ENCODE data around the gene KLHL28. TPM values are rescaled to one million over a fixed set of nuclear protein-coding genes. Genes with fewer than 3 reads are reported as not detected.

KLHL28 gene
- total RNA-seq, 2 experiments from 2014 or later: 11.0 to 11.8 TPM

GRCh38 chr14:44971459-44971858 lies 9.7 kb upstream of the KLHL28 start:
- Mint-ChIP-seq H3K36me3 (peaks cover 48% of the 10 kb centered on the region), H3K27ac (no peak overlapping the region), H3K4me1 (ENCODE audit: low read depth) (peaks cover 57% of the 10 kb centered on the region), H3K27me3 (no peaks in the 10 kb centered on the region), H3K4me3 (no peak overlapping the region), H3K9me3 (peaks cover 41% of the 10 kb centered on the region)
- ChIA-PET CTCF (no interaction called here), POLR2A (no interaction called here)
- no peak for DNase-seq
- intact Hi-C loops (cut with micrococcal nuclease): no loop called here

GRCh38 chr14:44970907-44971306 lies 9.2 kb upstream of the KLHL28 start:
- peaks cover 41% of the 10 kb centered on the region for H3K9me3 Mint-ChIP-seq
- ChIA-PET POLR2A (no interaction called here), CTCF (no interaction called here)
- H3K27me3 Mint-ChIP-seq: no peaks in the 10 kb centered on the region
- no peak overlapping the region for H3K27ac Mint-ChIP-seq
- peaks cover 48% of the 10 kb centered on the region for H3K36me3 Mint-ChIP-seq
- no peak overlapping the region for H3K4me3 Mint-ChIP-seq
- peaks cover 57% of the 10 kb centered on the region for H3K4me1 Mint-ChIP-seq (ENCODE audit: low read depth)
- DNase-seq: no peak
- intact Hi-C loops (cut with micrococcal nuclease): no loop called here

GRCh38 chr14:44968714-44969113 lies 7.0 kb upstream of the KLHL28 start:
- Mint-ChIP-seq H3K4me3 (no peak overlapping the region), H3K36me3 (peaks cover 62% of the 10 kb centered on the region), H3K27ac (no peak overlapping the region), H3K4me1 (ENCODE audit: low read depth) (peaks cover 70% of the 10 kb centered on the region), H3K9me3 (peaks cover 56% of the 10 kb centered on the region), H3K27me3 (no peaks in the 10 kb centered on the region)
- intact Hi-C loops (cut with micrococcal nuclease): no loop called here
- DNase-seq: no peak
- ChIA-PET CTCF (no interaction called here), POLR2A (no interaction called here)

GRCh38 chr14:44966601-44967336 lies 5.0 kb upstream of the KLHL28 start:
- no peak overlapping the region for H3K27ac Mint-ChIP-seq
- H3K9me3 Mint-ChIP-seq: peaks cover 56% of the 10 kb centered on the region
- peaks cover 69% of the 10 kb centered on the region for H3K4me1 Mint-ChIP-seq (ENCODE audit: low read depth)
- peak overlapping the region; percentile 45 for H3K4me3 Mint-ChIP-seq
- no peaks in the 10 kb centered on the region for H3K27me3 Mint-ChIP-seq
- H3K36me3 Mint-ChIP-seq: peaks cover 65% of the 10 kb centered on the region
- no peak for DNase-seq
- ChIA-PET POLR2A (no interaction called here), CTCF (no interaction called here)
- intact Hi-C loops (cut with micrococcal nuclease): no loop called here

GRCh38 chr14:44963775-44964380 lies 2.1 kb upstream of the KLHL28 start:
- ChIA-PET POLR2A (interaction anchor here (2.8 kb wide), 1 partner anchor 171 kb away, joined by 26 read pairs; the partner anchor contains the start of genes FANCM and FKBP3), CTCF (no interaction called here)
- Mint-ChIP-seq H3K9me3 (peaks cover 34% of the 10 kb centered on the region), H3K4me1 (ENCODE audit: low read depth) (peaks cover 59% of the 10 kb centered on the region), H3K27me3 (no peaks in the 10 kb centered on the region), H3K36me3 (peaks cover 41% of the 10 kb centered on the region), H3K27ac (no peak overlapping the region), H3K4me3 (no peak overlapping the region)
- intact Hi-C loops (cut with micrococcal nuclease): no loop called here
- DNase-seq: no peak

GRCh38 chr14:44963044-44963528 lies 1.3 kb upstream of the KLHL28 start:
- CTCF ChIA-PET: interaction anchor here (1.2 to 1.8 kb wide), 2 partner anchors 72 to 305 kb away, joined by 3 to 8 read pairs; no protein-coding TSS in a partner anchor

GRCh38 chr14:44962334-44963043 lies 742 bp upstream of the KLHL28 start:
- peaks cover 23% of the 10 kb centered on the region for H3K9me3 Mint-ChIP-seq
- H3K36me3 Mint-ChIP-seq: peaks cover 31% of the 10 kb centered on the region
- ChIA-PET CTCF (interaction anchor here (0.6 to 1.8 kb wide), 5 partner anchors 49 to 306 kb away, joined by 3 to 8 read pairs (median 4); partner anchors contain the start of gene FKBP3), POLR2A (interaction anchor here (0.8 to 3.0 kb wide), 9 partner anchors 16 to 316 kb away, joined by 3 to 26 read pairs (median 8); partner anchors contain the start of genes FANCM, FKBP3, MIS18BP1 and PRPF39)
- no peaks in the 10 kb centered on the region for H3K27me3 Mint-ChIP-seq
- intact Hi-C loops (cut with micrococcal nuclease): loop anchor here (1.0 kb wide), 3 partner anchors 65 to 291 kb away; partner anchors contain the start of genes FKBP3 and MIS18BP1
- H3K4me3 Mint-ChIP-seq: no peak overlapping the region
- no peak overlapping the region for H3K27ac Mint-ChIP-seq
- peaks cover 57% of the 10 kb centered on the region for H3K4me1 Mint-ChIP-seq (ENCODE audit: low read depth)
- peak; percentile 43 for DNase-seq

More at GRCh38 chr14:44963044-44963528, 1.3 kb upstream of the KLHL28 start:
- Mint-ChIP-seq H3K27me3 (no peaks in the 10 kb centered on the region), H3K4me1 (ENCODE audit: low read depth) (peaks cover 58% of the 10 kb centered on the region), H3K36me3 (peaks cover 34% of the 10 kb centered on the region), H3K9me3 (peaks cover 28% of the 10 kb centered on the region), H3K27ac (no peak overlapping the region), H3K4me3 (no peak overlapping the region)
- POLR2A ChIA-PET: interaction anchor here (1.7 to 3.0 kb wide), 6 partner anchors 65 to 290 kb away, joined by 3 to 26 read pairs (median 14); partner anchors contain the start of genes FANCM, FKBP3, MIS18BP1 and PRPF39
- intact Hi-C loops (cut with micrococcal nuclease): no loop called here
- no peak for DNase-seq

- CTCF ChIA-PET: interaction anchor here (0.6 to 1.8 kb wide), 6 partner anchors 48 to 307 kb away, joined by 3 to 8 read pairs (median 3); partner anchors contain the start of gene FKBP3
- peak; percentile 76 for DNase-seq
- Mint-ChIP-seq H3K9me3 (peaks cover 18% of the 10 kb centered on the region), H3K4me1 (ENCODE audit: low read depth) (peaks cover 53% of the 10 kb centered on the region), H3K36me3 (peaks cover 24% of the 10 kb centered on the region), H3K27ac (no peak overlapping the region), H3K27me3 (no peaks in the 10 kb centered on the region), H3K4me3 (no peak overlapping the region)
- intact Hi-C loops (cut with micrococcal nuclease): loop anchor here (1.0 to 2.0 kb wide), 3 partner anchors 32 to 153 kb away; partner anchors contain the start of gene PRPF39
- POLR2A ChIA-PET: interaction anchor here (0.8 to 3.0 kb wide), 8 partner anchors 63 to 291 kb away, joined by 3 to 26 read pairs (median 10); partner anchors contain the start of genes FANCM, FKBP3, MIS18BP1 and PRPF39
Observed at GRCh38 chr14:44961151-44961553, 595 bp downstream of the KLHL28 start.

- Mint-ChIP-seq H3K36me3 (peaks cover 24% of the 10 kb centered on the region), H3K27me3 (no peaks in the 10 kb centered on the region), H3K27ac (peak overlapping the region; percentile 61), H3K4me3 (no peak overlapping the region), H3K9me3 (peaks cover 18% of the 10 kb centered on the region), H3K4me1 (ENCODE audit: low read depth) (peaks cover 56% of the 10 kb centered on the region)
- ChIA-PET POLR2A (interaction anchor here (1.3 to 3.0 kb wide), 4 partner anchors 64 to 292 kb away, joined by 5 to 17 read pairs (median 14); partner anchors contain the start of genes FANCM, MIS18BP1 and PRPF39), CTCF (interaction anchor here (0.8 kb wide), 1 partner anchor 156 kb away, joined by 3 read pairs; no protein-coding TSS in a partner anchor)
- intact Hi-C loops (cut with micrococcal nuclease): loop anchor here (1.0 to 2.0 kb wide), 3 partner anchors 32 to 154 kb away; partner anchors contain the start of gene PRPF39
- no peak for DNase-seq
Observed at GRCh38 chr14:44960646-44961045, 1.1 kb downstream of the KLHL28 start.

DNA sequence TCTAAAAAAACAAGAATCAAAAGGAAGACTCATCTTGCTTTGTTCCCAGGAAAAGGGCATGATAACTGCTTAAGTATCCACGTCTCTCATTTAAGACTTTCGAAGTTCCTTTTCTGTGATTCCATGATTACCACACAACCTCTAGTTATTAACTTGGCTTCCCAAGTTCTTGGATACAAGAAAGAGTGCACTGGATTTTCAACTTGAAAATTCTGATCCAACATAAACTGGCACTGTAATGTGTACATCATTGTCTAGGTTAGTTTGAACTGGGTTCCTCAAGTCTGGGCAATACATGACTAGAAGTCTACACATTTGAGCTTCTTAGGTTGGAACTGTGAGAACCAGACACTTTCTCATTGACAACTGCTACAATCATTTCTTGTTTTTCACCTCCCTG lies 1.6 kb downstream of the KLHL28 start:
- Mint-ChIP-seq H3K27me3 (no peaks in the 10 kb centered on the region), H3K9me3 (peaks cover 16% of the 10 kb centered on the region), H3K27ac (peak overlapping the region; percentile 61), H3K4me1 (ENCODE audit: low read depth) (peaks cover 57% of the 10 kb centered on the region), H3K36me3 (peaks cover 22% of the 10 kb centered on the region), H3K4me3 (no peak overlapping the region)
- intact Hi-C loops (cut with micrococcal nuclease): loop anchor here (2.0 kb wide), 1 partner anchor 31 kb away; no protein-coding TSS in a partner anchor
- ChIA-PET CTCF (interaction anchor here (0.5 kb wide), 1 partner anchor 138 kb away, joined by 4 read pairs; no protein-coding TSS in a partner anchor), POLR2A (interaction anchor here (1.3 to 3.0 kb wide), 2 partner anchors 124 to 176 kb away, joined by 5 to 16 read pairs; partner anchors contain the start of genes FANCM and PRPF39)
- DNase-seq: no peak

DNA sequence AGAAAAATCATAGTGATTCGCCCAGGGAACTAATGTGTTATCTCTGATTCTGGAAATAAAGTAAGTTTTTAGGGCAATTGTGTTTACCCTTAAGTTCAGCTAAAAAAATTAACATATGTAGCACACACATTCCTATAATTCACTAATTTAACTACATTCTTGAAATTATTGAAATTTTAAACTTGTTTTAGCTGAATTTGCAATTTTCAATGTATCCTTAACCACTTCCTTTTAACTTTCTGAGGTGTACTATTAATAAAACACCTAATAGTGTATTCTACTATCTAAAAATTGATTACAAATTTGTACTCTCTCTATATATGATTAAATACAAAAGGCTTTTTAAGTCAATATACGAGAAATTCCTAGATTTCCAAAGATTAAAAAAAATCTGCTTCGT lies 2.2 kb downstream of the KLHL28 start:
- CTCF ChIA-PET: no interaction called here
- Mint-ChIP-seq H3K27ac (no peak overlapping the region), H3K9me3 (peaks cover 12% of the 10 kb centered on the region), H3K4me3 (no peak overlapping the region), H3K4me1 (ENCODE audit: low read depth) (peaks cover 52% of the 10 kb centered on the region), H3K36me3 (peaks cover 17% of the 10 kb centered on the region), H3K27me3 (no peaks in the 10 kb centered on the region)
- no peak for DNase-seq
- intact Hi-C loops (cut with micrococcal nuclease): no loop called here
- POLR2A ChIA-PET: no interaction called here
